Adrenal gland (tissue), 12 donors: ENCODE measurements around the gene MAPK1IP1L. TPM values are rescaled to one million over a fixed set of nuclear protein-coding genes. Genes with fewer than 3 reads are reported as not detected.

Experiments used
- DNase-seq, 7 donors: peaks; one replicate each; pipeline ENCODE4 v3.0.0-alpha.2; 2019 to 2020
- H3K27ac ChIP-seq, 5 donors: fragments of 200-600 bp; sonication (generic) in 4 of 5; 1 replicate in 3 of 5; 2 replicates in 2 of 5; pipeline versions ENCODE4 v1.5.1 to v1.8.0; 2016 to 2020; ENCODE audit warnings: mild to moderate bottlenecking in 1 of 5
- H3K27me3 ChIP-seq: fragments of 200-600 bp; 2 replicates; pipeline ENCODE4 v1.8.0; 2021
- H3K36me3 ChIP-seq, 2 donors: fragments of 200-600 bp; replicated peaks in 1 of 2; 1 replicate in 1 of 2; 2 replicates in 1 of 2; pipeline versions ENCODE4 v1.5.1 to v1.8.0; 2018 to 2022
- H3K4me1 ChIP-seq, 2 donors: fragments of 200-600 bp; replicated peaks in 1 of 2; 1 replicate in 1 of 2; 2 replicates in 1 of 2; pipeline versions ENCODE4 v1.5.1 to v1.8.0; 2018 to 2021
- H3K4me3 ChIP-seq, 4 donors: fragments of 200-600 bp; sonication (generic) in 3 of 4; one replicate each; pipeline ENCODE4 v1.5.1; 2016 to 2018
- H3K9me3 ChIP-seq, 3 donors: fragments of 200-600 bp; sonication (generic) in 1 of 3; replicated peaks in 1 of 3; 1 replicate in 2 of 3; 2 replicates in 1 of 3; pipeline versions ENCODE4 v1.5.1 to v1.8.0; 2016 to 2021
- POLR2A ChIP-seq, 2 donors: fragments of 450-650 bp; IDR thresholded peaks; one replicate each; pipeline ENCODE4 v1.6.1; 2017; ENCODE audit warnings: antibody characterized with exemption in 2 of 2, mild to moderate bottlenecking in 2 of 2, moderate library complexity in 1 of 2
- WGBS, 4 donors: extraction: QIAGEN DNeasy Blood & Tissue Kit in 2 of 4; methylation state at CpG; one replicate each; pipeline versions ENCODE4 v1.1.5 to v1.1.7; 2013 to 2017; 5-methylcytosine and 5-hydroxymethylcytosine counted together
- intact Hi-C, 2 donors: fragments of 100-400 bp; cut with DNase I; formaldehyde crosslinking; loops; one replicate each; pipeline versions ENCODE4 v1.14.1 to v1.15.0; 2022 to 2023
- polyA plus RNA-seq, 3 donors: library from polyadenylated mRNA; stranded (reverse); fragments of 200-250 nt in 2 of 3; fragments of 350-450 nt in 1 of 3; fragmentation: Illumina TruSeq in 1 of 3; extraction: RNeasy Lipid Tissue Mini Kit (QIAGEN cat#74804) in 1 of 3; gene quantifications; one replicate each; pipeline ENCODE4 v1.2.3, GENCODE V29; 2013 to 2014
- total RNA-seq, 9 donors: library from RNA; depleted of rRNA in 4 of 9; stranded (reverse); fragments of >200 nt in 4 of 9; fragments of 120-200 nt in 1 of 9; fragmentation: NEBNext Ultra II Directional in 1 of 9; extraction: Animal tissue kit (Norgen Biotek cat#: 25700) in 1 of 9; gene quantifications; one replicate each; pipeline versions ENCODE4 v1.1.0 to v1.2.4, GENCODE V29; 2013 to 2023
- TF ChIP-seq, protein P1 (sequence below), 6 experiments: fragments of 450-650 bp in 4 of 6; fragments of 200-600 bp in 2 of 6; sonication (generic) in 1 of 6; IDR thresholded peaks; 1 replicate in 5 of 6; 2 replicates in 1 of 6; pipeline versions ENCODE4 v1.5.1 to v1.8.0; 2016 to 2021; ENCODE audit warnings: antibody characterized with exemption in 6 of 6, mild to moderate bottlenecking in 2 of 6, moderate library complexity in 1 of 6
- donor health status: healthy with polysubstance abuse.
- donor health status: Bipolar disorder and iron deficiency.
- donor health status: DM: yes; HTN: yes; CAD: no.
- donor health status: DM: no; HTN: no; CAD: no.
- donor health status: DM: no; HTN: no; CAD: no.
- donor health status: DM: yes; HTN: yes; CAD: no.

MAPK1IP1L gene
- total and polyA plus RNA-seq, 12 donors: 23.2 to 132 (median 76.5) TPM

DNA sequence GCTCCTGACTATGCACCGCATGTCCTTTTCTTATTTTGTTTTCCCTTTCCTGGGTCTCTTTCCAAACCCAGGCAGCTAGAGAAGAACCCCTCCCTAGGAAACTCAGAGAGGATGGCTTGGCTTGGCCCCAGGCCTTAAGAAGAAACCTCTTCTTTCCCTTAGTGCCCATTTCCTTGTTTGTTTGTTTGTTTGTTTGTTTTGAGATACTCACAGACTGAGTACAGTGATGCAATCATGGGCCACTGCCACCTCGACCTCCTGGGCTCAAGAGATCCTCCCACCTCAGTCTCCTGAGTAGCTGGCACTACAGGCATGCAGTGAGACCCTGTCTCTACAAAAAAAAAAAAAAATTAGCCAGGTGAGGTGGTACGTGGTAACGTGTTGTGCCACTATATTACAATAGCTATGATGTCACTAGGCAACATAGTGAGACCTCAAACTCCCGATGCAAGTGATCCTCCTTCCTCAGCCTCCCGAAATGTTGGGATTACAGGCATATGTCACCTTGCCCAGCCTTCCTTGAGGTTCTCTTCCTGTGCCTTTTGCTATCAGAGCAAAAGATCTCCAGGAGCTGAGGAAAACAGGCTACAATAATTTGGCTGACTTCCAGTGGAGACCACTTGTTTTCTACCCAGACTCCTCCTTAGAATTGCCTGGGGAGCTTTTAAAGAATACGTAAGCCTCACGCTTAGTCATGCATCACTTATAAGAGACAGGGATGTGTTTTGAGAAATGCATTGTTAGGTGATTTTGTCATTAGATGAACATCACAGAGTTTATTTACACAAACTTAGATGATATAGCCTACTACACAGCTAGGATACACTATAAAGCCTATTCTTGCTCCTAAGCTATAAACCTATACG is 43.1 kb downstream of the MAPK1IP1L start:
- WGBS, 4 donors: 79 to 89% (median 82%) methylated on average over 9 of the region's 9 CpGs
- Histone ChIP-seq H3K27me3 (no peaks in the 10 kb centered on the region), H3K4me1 (peaks cover 0 to 9% of the 10 kb centered on the region in 2 donors), H3K27ac (no peak overlapping the region), H3K4me3 (no peak overlapping the region), H3K9me3 (no peaks in the 10 kb centered on the region), H3K36me3 (no peaks in the 10 kb centered on the region)
- intact Hi-C loops: loop anchor here in 1 of 2 donors (5.0 kb wide), 1 partner anchor 68 kb away; no protein-coding TSS in a partner anchor
- no peak for TF ChIP-seq POLR2A (IDR thresholded peaks at IDR 0.05)
- TF ChIP-seq, protein P1, sequence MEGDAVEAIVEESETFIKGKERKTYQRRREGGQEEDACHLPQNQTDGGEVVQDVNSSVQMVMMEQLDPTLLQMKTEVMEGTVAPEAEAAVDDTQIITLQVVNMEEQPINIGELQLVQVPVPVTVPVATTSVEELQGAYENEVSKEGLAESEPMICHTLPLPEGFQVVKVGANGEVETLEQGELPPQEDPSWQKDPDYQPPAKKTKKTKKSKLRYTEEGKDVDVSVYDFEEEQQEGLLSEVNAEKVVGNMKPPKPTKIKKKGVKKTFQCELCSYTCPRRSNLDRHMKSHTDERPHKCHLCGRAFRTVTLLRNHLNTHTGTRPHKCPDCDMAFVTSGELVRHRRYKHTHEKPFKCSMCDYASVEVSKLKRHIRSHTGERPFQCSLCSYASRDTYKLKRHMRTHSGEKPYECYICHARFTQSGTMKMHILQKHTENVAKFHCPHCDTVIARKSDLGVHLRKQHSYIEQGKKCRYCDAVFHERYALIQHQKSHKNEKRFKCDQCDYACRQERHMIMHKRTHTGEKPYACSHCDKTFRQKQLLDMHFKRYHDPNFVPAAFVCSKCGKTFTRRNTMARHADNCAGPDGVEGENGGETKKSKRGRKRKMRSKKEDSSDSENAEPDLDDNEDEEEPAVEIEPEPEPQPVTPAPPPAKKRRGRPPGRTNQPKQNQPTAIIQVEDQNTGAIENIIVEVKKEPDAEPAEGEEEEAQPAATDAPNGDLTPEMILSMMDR (IDR thresholded peaks at IDR 0.05): no peak
- no peak for DNase-seq

DNA sequence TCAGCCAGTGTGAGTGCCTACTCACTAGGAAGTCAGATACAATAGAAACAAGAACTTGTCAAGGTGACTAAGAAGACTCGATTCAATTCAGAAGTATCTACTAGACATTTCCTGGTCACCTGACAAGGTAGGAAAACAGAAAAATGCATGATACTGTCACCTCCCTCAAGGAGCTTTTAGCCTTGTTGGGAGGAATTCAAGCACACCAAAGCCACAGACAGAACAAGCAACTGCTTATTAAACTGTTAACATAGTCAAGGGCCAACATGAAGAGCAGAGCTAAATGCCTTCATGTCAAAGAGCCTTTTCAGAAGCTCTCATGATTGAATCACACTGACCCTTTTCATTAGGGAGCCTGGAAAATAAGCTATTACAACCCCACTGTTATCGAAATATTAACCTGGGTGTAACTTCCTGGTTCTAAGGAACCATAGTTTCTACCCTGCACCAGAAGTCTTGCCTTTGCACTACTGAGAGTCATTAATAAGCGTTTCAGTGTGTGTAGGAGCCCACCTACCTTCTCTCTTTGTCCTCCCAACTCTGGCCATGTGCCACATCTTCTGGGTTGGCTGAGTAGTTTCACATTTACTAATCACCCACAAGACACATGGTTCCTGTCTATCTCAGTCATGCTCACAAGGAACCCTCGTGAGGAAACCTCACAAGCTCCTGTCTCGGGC is 46.6 kb downstream of the MAPK1IP1L start:
- DNase-seq: peak in 2 of 7 donors; percentile 35 to 57
- Histone ChIP-seq H3K4me3 (no peak overlapping the region), H3K4me1 (peaks cover 3 to 26% of the 10 kb centered on the region in 2 donors), H3K9me3 (no peaks in the 10 kb centered on the region), H3K27ac (peak overlapping the region in 2 of 5 donors; percentile 11 to 14), H3K36me3 (no peaks in the 10 kb centered on the region), H3K27me3 (no peaks in the 10 kb centered on the region)
- TF ChIP-seq, protein P1 (IDR thresholded peaks at IDR 0.05): no peak
- no peak for TF ChIP-seq POLR2A (IDR thresholded peaks at IDR 0.05)
- WGBS, 4 donors: 69 to 82% (median 71%) methylated on average over 5 of the region's 5 CpGs
- intact Hi-C loops: no loop called here

DNA sequence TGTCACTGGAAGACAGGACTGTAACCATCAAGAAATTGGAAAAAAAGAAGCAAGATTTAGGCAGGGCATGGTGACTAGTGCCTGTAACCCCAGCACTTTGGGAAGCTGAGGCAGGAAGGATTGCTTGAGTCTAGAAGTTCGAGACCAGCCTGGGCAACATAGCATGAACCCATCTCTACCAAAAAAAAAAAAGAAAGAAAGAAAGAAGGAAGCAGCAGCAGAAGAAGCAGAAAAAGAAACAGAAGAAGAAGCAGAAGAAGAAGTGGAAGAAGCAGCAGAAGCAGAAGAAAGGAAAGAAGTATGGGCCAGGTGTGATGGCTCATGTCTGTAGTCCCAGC is 47.1 kb downstream of the MAPK1IP1L start:
- 81 to 92% (median 83%) methylated on average over 1 of the region's 1 CpG for WGBS, 4 donors
- intact Hi-C loops: no loop called here
- Histone ChIP-seq H3K4me1 (peaks cover 8 to 31% of the 10 kb centered on the region in 2 donors), H3K27ac (peak overlapping the region in 1 of 5 donors; percentile 11), H3K36me3 (no peaks in the 10 kb centered on the region), H3K4me3 (no peak overlapping the region), H3K9me3 (no peaks in the 10 kb centered on the region), H3K27me3 (no peaks in the 10 kb centered on the region)
- no peak for TF ChIP-seq POLR2A (IDR thresholded peaks at IDR 0.05)
- TF ChIP-seq, protein P1 (IDR thresholded peaks at IDR 0.05): no peak
- no peak for DNase-seq

DNA sequence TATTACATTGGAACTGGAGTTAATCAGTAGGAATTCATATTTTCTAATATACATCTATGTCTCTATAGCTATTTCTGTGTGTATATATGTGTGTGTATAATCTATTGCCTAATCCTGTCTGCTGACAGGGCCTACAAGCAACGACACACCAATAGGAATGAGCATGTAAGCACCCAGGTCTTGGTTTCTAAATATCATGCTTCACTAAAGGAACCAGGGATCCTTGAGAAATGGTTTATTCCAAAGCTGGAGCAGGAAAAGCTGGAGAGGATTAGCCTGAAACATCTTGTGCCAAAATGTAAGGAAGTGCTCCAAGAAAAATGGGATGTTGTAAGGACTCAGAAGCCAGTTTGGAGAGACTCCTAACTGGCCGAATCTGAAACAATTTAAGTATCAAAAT is 48.3 kb downstream of the MAPK1IP1L start:
- TF ChIP-seq, protein P1 (IDR thresholded peaks at IDR 0.05): no peak
- no peak for TF ChIP-seq POLR2A (IDR thresholded peaks at IDR 0.05)
- peaks cover 13 to 40% of the 10 kb centered on the region in 2 donors for H3K4me1 ChIP-seq
- H3K9me3 ChIP-seq: no peaks in the 10 kb centered on the region
- H3K27me3 ChIP-seq: no peaks in the 10 kb centered on the region
- 49 to 80% (median 65%) methylated on average over 2 of the region's 2 CpGs for WGBS, 4 donors
- H3K36me3 ChIP-seq: no peaks in the 10 kb centered on the region
- H3K4me3 ChIP-seq: no peak overlapping the region
- H3K27ac ChIP-seq: no peak overlapping the region
- intact Hi-C loops: loop anchor here in 1 of 2 donors (5.0 kb wide), 1 partner anchor 38 kb away; no protein-coding TSS in a partner anchor
- no peak for DNase-seq
